Measurements from ENCODE around the gene ARHGEF2. TPM values are rescaled to one million over a fixed set of nuclear protein-coding genes. Genes with fewer than 3 reads are reported as not detected.
"Not testable (repeated sequence)": the region's sequence is repeated elsewhere in the genome, so short reads cannot be mapped to it uniquely, and the experiment has no call there.

Gene ARHGEF2
- total RNA-seq, 1 experiment from 2014 or later = 324 TPM

- no peak for DNase-seq (ENCODE audit: extremely low read depth, low read depth)
Measured at GRCh38 chr1:155946633-155947219, 31.6 kb downstream of the ARHGEF2 start.

GRCh38 chr1:155944444-155944799, 33.9 kb downstream of the ARHGEF2 start:
- no peak for DNase-seq (ENCODE audit: extremely low read depth, low read depth)

GRCh38 chr1:155942578-155943141, 35.7 kb downstream of the ARHGEF2 start:
- DNase-seq (ENCODE audit: extremely low read depth, low read depth) = no peak

- DNase-seq (ENCODE audit: extremely low read depth, low read depth) = no peak
Measured at GRCh38 chr1:155941845-155942531, 36.4 kb downstream of the ARHGEF2 start.

- DNase-seq (ENCODE audit: extremely low read depth, low read depth) = peak; percentile 80
Measured at GRCh38 chr1:155940993-155941844, 37.1 kb downstream of the ARHGEF2 start, which contains the start of gene RXFP4. Gene RXFP4 (plus strand): TSS chr1:155941638. CDS start chr1:155941710, 72 bp downstream.

GRCh38 chr1:155940482-155940992, 37.8 kb downstream of the ARHGEF2 start:
- peak; percentile 91 for DNase-seq (ENCODE audit: extremely low read depth, low read depth)

GRCh38 chr1:155938220-155938627, 40.1 kb downstream of the ARHGEF2 start:
- peak; percentile 86 for DNase-seq (ENCODE audit: extremely low read depth, low read depth)

- no peak for DNase-seq (ENCODE audit: extremely low read depth, low read depth)
Measured at GRCh38 chr1:155934936-155935590, 43.3 kb downstream of the ARHGEF2 start.

- DNase-seq (ENCODE audit: extremely low read depth, low read depth) = peak; percentile 100
Measured at GRCh38 chr1:155934097-155934935, 44.0 kb downstream of the ARHGEF2 start, which contains the start of gene KHDC4. Gene KHDC4 (minus strand): TSS chr1:155934413. CDS start chr1:155934373, 40 bp downstream.

GRCh38 chr1:155933591-155934096, 44.7 kb downstream of the ARHGEF2 start:
- no peak for DNase-seq (ENCODE audit: extremely low read depth, low read depth)

GRCh38 chr1:155932487-155932886, 45.9 kb downstream of the ARHGEF2 start:
- DNase-seq (ENCODE audit: extremely low read depth, low read depth) = no peak

- DNase-seq (ENCODE audit: extremely low read depth, low read depth) = no peak
Measured at GRCh38 chr1:155932081-155932480, 46.3 kb downstream of the ARHGEF2 start.

GRCh38 chr1:155931332-155932038, 46.9 kb downstream of the ARHGEF2 start:
- no peak for DNase-seq (ENCODE audit: extremely low read depth, low read depth)

- DNase-seq (ENCODE audit: extremely low read depth, low read depth) = not testable (repeated sequence)
Measured at GRCh38 chr1:155930725-155931124, 47.6 kb downstream of the ARHGEF2 start.

- DNase-seq (ENCODE audit: extremely low read depth, low read depth) = no peak
Measured at GRCh38 chr1:155929057-155929456, 49.3 kb downstream of the ARHGEF2 start.

GRCh38 chr1:155925506-155925905, 52.8 kb downstream of the ARHGEF2 start:
- DNase-seq (ENCODE audit: extremely low read depth, low read depth) = no peak

- DNase-seq (ENCODE audit: extremely low read depth, low read depth) = no peak
Measured at GRCh38 chr1:155920717-155921116, 57.6 kb downstream of the ARHGEF2 start.

GRCh38 chr1:155919801-155920200, 58.5 kb downstream of the ARHGEF2 start:
- no peak for DNase-seq (ENCODE audit: extremely low read depth, low read depth)
